CD1c-positive myeloid dendritic cell (primary cell): Measurements from ENCODE around the gene PI4K2B.
"Not testable (repeated sequence)": the region's sequence is repeated elsewhere in the genome, so short reads cannot be mapped to it uniquely, and the experiment has no call there.

Source experiments
- DNase-seq: peaks from one replicate; pipeline ENCODE4 v3.0.0-alpha.2; 2016; ENCODE audit errors: extremely low spot score

The PI4K2B gene

DNA sequence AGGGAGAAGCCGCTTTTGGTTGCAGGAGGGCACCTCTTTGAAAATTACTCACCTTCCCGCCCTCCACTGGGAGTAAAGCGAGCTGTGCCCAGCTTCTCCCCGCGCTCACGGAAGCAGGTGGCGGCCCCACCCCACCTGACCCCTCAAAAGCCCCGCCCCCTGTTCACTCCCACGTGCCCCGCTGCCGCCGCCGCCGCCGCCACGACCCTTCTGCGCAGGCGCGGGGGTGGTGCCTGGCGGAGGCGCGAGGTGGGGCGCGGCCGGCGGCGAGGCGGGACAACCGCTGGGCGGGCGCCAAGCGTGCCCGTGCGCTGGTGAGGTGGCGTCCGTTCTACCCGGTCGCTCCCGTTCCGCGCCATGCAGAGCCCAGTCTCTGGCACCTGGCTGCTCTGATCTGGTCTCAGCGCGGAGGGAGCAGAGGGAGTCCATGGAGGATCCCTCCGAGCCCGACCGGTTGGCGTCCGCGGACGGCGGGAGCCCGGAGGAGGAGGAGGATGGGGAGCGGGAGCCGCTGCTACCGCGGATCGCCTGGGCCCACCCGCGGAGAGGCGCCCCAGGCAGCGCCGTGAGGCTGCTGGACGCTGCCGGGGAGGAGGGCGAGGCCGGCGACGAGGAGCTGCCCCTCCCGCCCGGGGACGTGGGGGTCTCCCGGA lies at the start of gene PI4K2B:
PI4K2B (plus strand) TSS at position 297 of the 653 bp plus-strand sequence; CDS start at position 428, 131 bp downstream.
- peak; percentile 96 for DNase-seq

DNA sequence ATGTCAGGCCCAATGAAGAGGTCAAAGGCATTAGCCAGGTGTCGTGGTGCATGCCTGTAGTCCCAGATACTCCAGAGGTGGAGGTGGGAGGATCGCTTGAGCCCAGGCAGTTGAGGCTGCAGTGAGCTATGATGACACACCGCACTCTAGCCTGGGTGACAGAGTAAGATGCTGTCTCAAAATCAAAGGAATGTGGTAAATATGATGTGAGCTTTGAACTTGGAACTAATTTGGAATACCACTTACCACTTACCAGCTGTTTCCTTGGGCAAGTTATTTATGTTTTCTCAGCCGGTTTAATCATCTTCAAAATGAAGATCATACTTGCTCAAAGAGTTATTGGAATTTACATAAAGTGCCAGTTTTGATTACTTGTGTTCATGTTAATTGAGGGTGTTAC lies 49.8 kb upstream of the PI4K2B start:
- no peak for DNase-seq

GRCh38 chr4:25190407-25190806 lies 43.4 kb upstream of the PI4K2B start:
- no peak for DNase-seq

- DNase-seq, result no peak
These were observed 35.1 kb upstream of the PI4K2B start for GRCh38 chr4:25198713-25199112.

DNA sequence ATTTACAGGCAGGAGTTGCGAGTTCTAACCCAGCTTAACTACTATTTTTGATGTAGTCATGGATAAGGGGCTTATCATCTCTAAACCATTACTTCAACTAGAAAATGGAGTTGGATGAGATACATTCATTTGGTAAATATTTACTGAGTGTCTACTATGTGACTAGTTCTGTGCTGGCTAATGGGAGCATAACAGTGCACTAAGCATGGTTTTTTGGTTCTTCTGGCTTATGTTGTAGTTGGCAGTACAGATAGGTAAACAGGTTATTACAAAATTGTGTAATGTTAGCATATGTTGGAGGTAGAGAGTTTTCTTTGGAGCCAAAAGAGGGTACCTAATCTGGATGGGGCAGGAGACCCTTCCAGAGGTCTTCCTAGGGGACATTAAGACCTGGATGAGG lies 25.8 kb upstream of the PI4K2B start:
- DNase-seq, result no peak

GRCh38 chr4:25209702-25210101 lies 24.1 kb upstream of the PI4K2B start:
- DNase-seq, result no peak

DNA sequence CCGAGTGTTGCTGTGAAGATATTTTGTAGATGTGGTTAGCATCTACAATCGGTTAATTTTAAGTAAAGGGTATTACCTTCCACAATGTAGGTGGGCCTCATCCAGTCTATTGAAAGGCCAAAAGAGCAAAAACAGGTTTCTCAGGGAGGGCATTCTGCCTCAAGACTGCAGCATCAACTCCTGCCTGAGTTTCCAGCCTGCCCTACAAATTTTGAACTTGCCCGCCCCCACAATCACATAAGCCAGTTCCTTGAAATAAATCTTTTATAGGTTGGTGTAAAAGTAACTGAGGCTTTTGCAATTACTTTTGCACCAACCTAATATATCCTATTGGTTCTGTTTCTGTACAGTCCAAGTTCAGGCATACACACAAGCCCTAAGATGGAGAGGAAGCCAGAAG lies 22.1 kb upstream of the PI4K2B start:
- no peak for DNase-seq

DNA sequence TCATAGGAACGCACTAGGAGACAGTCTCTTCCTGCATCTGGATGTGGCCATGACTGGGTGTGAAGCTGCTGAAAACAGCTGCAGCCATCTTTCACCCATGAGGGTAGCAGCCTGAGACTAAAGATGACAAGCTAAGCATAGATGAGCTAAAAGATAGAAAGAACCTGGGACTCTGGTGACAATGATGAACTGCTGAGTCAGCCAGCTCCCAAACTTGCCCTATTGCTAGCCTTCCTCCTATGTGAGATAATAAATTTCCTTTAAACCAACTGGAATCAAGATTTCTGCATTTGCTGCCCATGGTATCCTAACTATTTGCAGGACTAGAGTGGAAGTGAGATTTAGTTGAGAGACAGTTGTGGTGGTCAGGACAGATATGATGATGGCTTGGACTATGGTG lies 21.0 kb upstream of the PI4K2B start:
- no peak for DNase-seq

- no peak for DNase-seq
These were observed 20.4 kb upstream of the PI4K2B start for GRCh38 chr4:25213347-25213979.

- DNase-seq, result not testable (repeated sequence)
These were observed 19.1 kb upstream of the PI4K2B start for GRCh38 chr4:25214750-25215149.

DNA sequence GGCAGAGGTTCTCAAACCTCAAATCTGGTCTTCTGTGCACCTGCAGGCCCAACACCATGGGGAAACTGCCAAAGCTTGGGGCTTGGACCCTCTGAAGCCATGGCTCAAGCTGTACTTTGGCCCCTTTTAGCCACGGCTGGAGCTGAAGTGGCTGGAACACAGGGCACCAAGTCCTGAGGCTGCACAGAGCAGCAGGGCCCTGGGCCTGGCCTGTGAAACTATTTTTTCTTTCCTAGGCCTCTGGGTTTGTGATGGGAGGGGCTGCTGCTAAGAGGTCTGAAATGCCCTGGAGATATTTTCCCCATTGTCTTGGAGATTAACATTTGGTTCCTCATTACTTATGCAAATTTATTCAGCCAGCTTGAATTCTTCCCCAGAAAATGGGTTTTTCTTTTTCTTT lies 18.3 kb upstream of the PI4K2B start:
- no peak for DNase-seq

DNA sequence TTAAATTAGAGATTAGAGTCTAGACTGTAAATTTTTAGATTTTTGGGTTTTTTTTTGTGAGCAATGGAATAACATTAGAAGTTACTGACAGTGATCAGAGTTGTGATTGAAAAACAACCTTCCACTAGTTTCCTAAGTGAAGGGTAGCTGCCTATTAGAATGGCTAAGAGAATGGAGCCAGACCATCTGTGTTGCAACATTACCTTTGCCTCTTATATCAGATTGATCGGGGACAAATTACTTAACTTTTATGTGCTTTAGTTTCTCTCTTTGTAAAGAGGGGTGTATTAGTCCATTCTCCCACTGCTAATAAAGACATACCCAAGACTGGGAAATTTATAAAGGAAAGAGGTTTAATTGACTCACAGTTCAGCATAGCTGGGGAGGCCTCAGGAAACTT lies 12.5 kb upstream of the PI4K2B start:
- DNase-seq, result no peak

- DNase-seq, result no peak
These were observed 9.9 kb upstream of the PI4K2B start for GRCh38 chr4:25223802-25224375.

DNA sequence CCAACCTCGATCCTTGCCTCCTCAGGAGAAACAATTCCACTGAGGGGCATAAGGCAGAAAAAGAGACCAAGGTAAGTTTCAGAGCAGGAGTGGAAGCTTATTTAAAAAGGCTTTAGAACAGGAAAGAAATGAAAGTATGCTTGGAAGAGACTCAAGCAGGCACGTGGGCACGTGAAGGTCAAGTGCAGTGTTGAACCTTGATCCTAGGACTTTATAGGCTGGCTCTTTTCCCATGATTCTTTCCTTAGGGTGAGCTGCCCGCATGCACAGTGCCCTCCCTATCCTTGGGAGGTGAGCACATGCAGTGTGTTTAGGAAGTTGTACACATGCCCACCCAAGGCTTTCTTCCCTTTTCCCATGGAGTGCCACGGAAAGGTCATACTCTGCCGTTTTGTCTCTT lies 4.0 kb upstream of the PI4K2B start:
- no peak for DNase-seq

DNA sequence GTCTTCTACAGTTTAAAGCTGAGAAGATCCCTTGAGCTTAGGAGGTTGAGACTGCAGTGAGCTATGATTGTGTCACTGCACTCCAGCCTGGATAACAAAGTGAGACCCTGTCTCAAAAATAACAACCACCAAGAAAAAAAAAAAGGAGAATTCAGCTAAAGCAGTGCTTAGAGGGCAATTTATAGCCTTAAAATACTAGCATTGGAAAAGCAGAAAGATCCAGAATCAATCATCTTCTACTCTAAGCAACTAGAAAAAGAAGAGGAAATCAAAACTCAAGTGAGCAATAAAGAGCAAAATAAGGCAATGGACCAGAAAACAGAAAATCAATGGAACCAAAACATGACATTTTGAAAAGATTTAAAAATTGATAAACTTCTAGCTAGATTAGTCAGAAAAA lies 639 bp upstream of the PI4K2B start:
- no peak for DNase-seq

GRCh38 chr4:25234390-25235370 lies 847 bp downstream of the PI4K2B start:
- peak; percentile 84 for DNase-seq

DNA sequence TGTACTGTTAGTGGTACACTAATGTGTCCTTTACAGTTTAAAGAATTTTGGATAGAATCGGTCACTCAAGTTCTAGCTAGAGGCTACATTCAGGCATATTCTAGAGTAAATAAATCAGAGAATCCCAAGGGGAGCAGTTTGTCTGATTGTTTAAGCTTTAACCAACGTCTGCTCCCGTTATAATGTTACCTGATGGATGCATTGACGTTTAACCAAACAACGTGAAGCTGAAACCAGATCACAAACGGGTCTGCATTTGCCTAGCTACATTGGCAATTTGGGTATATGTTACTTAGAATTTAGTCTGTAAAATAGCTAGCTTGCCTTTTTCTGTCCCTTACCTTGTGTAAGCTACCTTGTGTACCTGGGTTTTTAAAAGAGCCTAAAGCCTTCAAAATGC lies 1.6 kb downstream of the PI4K2B start:
- DNase-seq, result no peak

GRCh38 chr4:25236030-25236429 lies 2.2 kb downstream of the PI4K2B start:
- DNase-seq, result not testable (repeated sequence)

DNA sequence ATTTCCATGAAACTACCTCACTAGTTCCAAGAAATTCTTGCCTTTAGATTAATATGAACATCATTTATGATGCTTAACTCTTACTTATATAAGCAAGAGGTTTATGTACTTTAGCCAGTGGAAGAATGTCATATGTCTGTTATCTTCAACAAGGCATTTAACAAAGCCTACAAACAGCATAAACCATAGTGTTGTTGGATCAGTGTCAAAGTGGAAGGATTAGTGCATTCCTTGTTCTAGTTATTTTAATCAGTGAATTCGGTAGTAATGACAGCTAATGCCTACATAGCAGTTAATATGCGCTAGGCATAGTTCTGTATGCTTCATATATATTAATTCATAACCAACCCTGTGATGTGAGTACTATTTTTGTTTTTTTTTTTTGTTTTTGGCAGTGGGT lies 3.1 kb downstream of the PI4K2B start:
- DNase-seq, result no peak

- no peak for DNase-seq
These were observed 4.2 kb downstream of the PI4K2B start for GRCh38 chr4:25238052-25238451.

GRCh38 chr4:25239528-25239927 lies 5.7 kb downstream of the PI4K2B start:
- DNase-seq, result not testable (repeated sequence)

DNA sequence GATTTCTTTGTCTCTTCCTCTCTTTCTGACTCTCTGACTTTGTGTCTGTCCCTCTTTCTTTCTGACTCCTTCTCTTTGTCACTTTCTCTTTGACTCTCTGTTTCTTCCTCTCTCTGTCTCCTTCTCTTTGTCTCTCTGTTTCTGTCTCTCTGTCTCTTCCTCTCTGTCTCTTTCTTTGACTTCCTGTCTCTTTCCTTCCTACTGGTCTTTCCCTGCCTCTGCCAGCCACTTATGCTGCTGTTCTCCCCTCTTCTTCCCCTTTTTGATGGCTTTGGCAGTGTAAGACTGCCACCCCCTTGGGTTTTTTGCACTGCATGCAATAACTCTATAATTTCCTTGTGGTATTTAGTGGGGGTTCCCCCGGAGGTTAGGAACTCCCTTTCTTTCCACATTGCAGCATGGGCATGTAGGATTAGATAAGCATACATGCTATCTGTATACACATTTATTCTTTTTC lies 6.9 kb downstream of the PI4K2B start:
- DNase-seq, result peak; percentile 42
